ENCODE measurements around the gene MDN1. TPM values are rescaled to one million over a fixed set of nuclear protein-coding genes. Genes with fewer than 3 reads are reported as not detected.

Gene MDN1
- total RNA-seq, 4 donors from 2014 or later: 21.3 to 30.4 (median 24.1) TPM

- Histone ChIP-seq H3K27me3 (no peaks in the 10 kb centered on the region), H3K4me1 (no peaks in the 10 kb centered on the region), H3K9me3 (no peaks in the 10 kb centered on the region), H3K27ac (no peak overlapping the region), H3K4me3 (no peak overlapping the region), H3K36me3 (peaks cover 0 to 53% of the 10 kb centered on the region in 2 donors)
- TF ChIP-seq POLR2A (IDR thresholded peaks at IDR 0.05) (no peak), CTCF (IDR thresholded peaks at IDR 0.05) (no peak), EP300 (IDR thresholded peaks at IDR 0.05) (no peak), POLR2AphosphoS5 (IDR thresholded peaks at IDR 0.05) (no peak)
- WGBS, 2 donors (ENCODE audit: low coverage in 1 of 2): 95 to 96% methylated on average over 6 of the region's 6 CpGs
- ATAC-seq: no peak
Observed at GRCh38 chr6:89619567-89619966, 200.0 kb downstream of the MDN1 start.

- TF ChIP-seq POLR2A (IDR thresholded peaks at IDR 0.05) (no peak), CTCF (IDR thresholded peaks at IDR 0.05) (no peak), POLR2AphosphoS5 (IDR thresholded peaks at IDR 0.05) (no peak), EP300 (IDR thresholded peaks at IDR 0.05) (no peak)
- no peak for ATAC-seq
- H3K9me3 ChIP-seq: no peaks in the 10 kb centered on the region
Observed at GRCh38 chr6:89618026-89618425, 201.6 kb downstream of the MDN1 start.

GRCh38 chr6:89616531-89616930, 203.1 kb downstream of the MDN1 start:
- no peaks in the 10 kb centered on the region for H3K27me3 ChIP-seq
- H3K4me3 ChIP-seq: no peak overlapping the region
- no peaks in the 10 kb centered on the region for H3K4me1 ChIP-seq
- H3K27ac ChIP-seq: no peak overlapping the region
- WGBS, 2 donors (ENCODE audit: low coverage in 1 of 2): 100% methylated on average over 2 to 3 of the region's 5 CpGs
- TF ChIP-seq POLR2AphosphoS5 (IDR thresholded peaks at IDR 0.05): no peak
- no peak for TF ChIP-seq EP300 (IDR thresholded peaks at IDR 0.05)
- no peak for TF ChIP-seq CTCF (IDR thresholded peaks at IDR 0.05)
- no peak for TF ChIP-seq POLR2A (IDR thresholded peaks at IDR 0.05)
- H3K9me3 ChIP-seq: no peaks in the 10 kb centered on the region
- no peak for ATAC-seq
- peaks cover 0 to 35% of the 10 kb centered on the region in 2 donors for H3K36me3 ChIP-seq

More at GRCh38 chr6:89618026-89618425, 201.6 kb downstream of the MDN1 start:
- peaks cover 0 to 39% of the 10 kb centered on the region in 2 donors for H3K36me3 ChIP-seq
- no peak overlapping the region for H3K4me3 ChIP-seq
- no peaks in the 10 kb centered on the region for H3K4me1 ChIP-seq
- no peaks in the 10 kb centered on the region for H3K27me3 ChIP-seq
- WGBS, 2 donors (ENCODE audit: low coverage in 1 of 2): 91 to 93% methylated on average over 5 to 6 of the region's 6 CpGs
- H3K27ac ChIP-seq: no peak overlapping the region

- Histone ChIP-seq H3K27me3 (no peaks in the 10 kb centered on the region), H3K27ac (no peak overlapping the region), H3K4me1 (no peaks in the 10 kb centered on the region), H3K9me3 (no peaks in the 10 kb centered on the region), H3K4me3 (no peak overlapping the region), H3K36me3 (peaks cover 0 to 28% of the 10 kb centered on the region in 2 donors)
- ATAC-seq: no peak
- TF ChIP-seq POLR2A (IDR thresholded peaks at IDR 0.05): no peak
- no peak for TF ChIP-seq CTCF (IDR thresholded peaks at IDR 0.05)
- no peak for TF ChIP-seq POLR2AphosphoS5 (IDR thresholded peaks at IDR 0.05)
- TF ChIP-seq EP300 (IDR thresholded peaks at IDR 0.05): no peak
- WGBS, 2 donors (ENCODE audit: low coverage in 1 of 2): 86% methylated on average over 5 of the region's 5 CpGs; no CpG with 5 or more reads in 1 of the 2 donors
Observed at GRCh38 chr6:89615882-89616281, 203.7 kb downstream of the MDN1 start.

- no peak for TF ChIP-seq EP300 (IDR thresholded peaks at IDR 0.05)
- no peak for TF ChIP-seq POLR2AphosphoS5 (IDR thresholded peaks at IDR 0.05)
- TF ChIP-seq CTCF (IDR thresholded peaks at IDR 0.05): no peak
- no peak for TF ChIP-seq POLR2A (IDR thresholded peaks at IDR 0.05)
- no peaks in the 10 kb centered on the region for H3K9me3 ChIP-seq
- peaks cover 0 to 19% of the 10 kb centered on the region in 2 donors for H3K36me3 ChIP-seq
- 62 to 86% methylated on average over 5 of the region's 5 CpGs for WGBS, 2 donors (ENCODE audit: low coverage in 1 of 2)
- H3K4me1 ChIP-seq: no peaks in the 10 kb centered on the region
- no peak for ATAC-seq
- no peaks in the 10 kb centered on the region for H3K27me3 ChIP-seq
- H3K27ac ChIP-seq: no peak overlapping the region
- no peak overlapping the region for H3K4me3 ChIP-seq
Observed at GRCh38 chr6:89613790-89614189, 205.8 kb downstream of the MDN1 start.

All from gastroesophageal sphincter (tissue), 4 donors.